NCI-H1436 (cell line): ENCODE data around the gene KIF25.

Experiments used
- DNase-seq: peaks from one replicate; lab custom pipeline; 2025; lab: John Stamatoyannopoulos, UW

KIF25 gene, protein sequence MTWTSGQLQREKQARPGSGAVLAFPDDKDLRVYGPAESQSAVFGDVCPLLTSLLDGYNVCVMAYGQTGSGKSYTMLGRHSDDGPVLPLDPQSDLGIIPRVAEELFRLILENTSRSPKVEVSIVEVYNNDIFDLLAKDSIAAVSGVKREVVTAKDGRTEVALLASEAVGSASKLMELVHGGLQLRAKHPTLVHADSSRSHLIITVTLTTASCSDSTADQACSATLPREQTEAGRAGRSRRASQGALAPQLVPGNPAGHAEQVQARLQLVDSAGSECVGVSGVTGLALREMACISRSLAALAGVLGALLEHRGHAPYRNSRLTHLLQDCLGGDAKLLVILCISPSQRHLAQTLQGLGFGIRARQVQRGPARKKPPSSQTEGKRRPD

DNA sequence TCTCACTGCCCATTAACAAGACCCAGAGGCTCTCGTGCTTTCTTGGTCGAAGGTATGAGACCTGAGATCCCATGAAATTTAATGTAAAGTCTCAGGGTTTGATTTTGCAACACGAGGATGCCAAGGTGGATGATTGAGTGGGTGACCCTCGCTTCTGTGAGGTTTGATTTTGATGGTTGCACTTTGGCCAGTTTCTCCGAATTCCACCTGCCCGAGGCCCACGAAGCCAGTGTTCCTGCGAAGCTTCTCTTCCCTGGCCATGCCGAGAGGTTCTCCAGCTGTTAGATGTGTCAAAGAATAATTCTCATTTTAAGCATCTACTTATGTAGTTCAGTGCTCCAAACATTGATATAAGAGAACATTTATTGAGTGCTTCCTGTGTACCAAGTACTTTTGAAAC lies at the start of gene KIF25:
TSS of gene KIF25 (plus strand) at position 30 of the 400 bp plus-strand sequence. CDS start 31,915 bp downstream, outside the sequence.
- DNase-seq = no peak

DNA sequence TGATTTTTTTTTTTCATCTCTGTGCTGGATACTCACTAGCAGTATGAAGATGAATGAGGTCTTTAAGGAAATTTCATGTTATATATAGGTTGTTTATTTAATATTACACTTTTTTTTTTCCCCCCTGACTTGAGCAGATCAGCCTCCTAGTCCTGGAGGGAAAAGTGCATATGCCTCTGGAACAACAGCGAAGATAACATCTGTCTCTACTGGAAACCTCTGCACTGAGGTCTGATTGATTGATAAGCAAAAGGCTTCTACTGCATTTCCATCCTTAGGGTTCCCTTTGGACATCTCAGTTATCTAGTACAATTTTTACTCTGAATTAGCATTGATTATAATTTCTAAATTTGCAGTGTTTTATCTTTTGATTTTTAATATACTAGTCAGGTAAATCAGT lies 49.8 kb upstream of the KIF25 start:
- no peak for DNase-seq

DNA sequence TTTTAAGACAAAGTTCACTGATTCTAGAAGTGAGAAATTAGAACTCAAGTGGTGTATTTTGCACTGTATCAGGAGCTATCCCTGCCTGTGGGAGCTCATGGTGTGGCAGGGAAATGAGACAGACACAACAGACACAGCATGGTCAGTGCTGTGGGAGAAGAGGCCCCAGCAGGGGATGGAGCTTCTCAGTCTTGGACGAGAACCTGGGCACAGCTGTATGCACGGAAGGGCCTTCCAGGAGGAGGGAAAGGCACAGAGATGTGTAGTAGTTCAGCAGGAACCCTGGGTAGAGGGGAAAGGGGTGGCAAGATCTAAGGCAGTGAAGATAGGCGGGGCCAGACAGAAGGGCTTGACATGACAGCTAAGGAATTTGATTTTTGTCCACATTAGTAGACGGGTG lies 48.8 kb upstream of the KIF25 start:
- DNase-seq = no peak

DNA sequence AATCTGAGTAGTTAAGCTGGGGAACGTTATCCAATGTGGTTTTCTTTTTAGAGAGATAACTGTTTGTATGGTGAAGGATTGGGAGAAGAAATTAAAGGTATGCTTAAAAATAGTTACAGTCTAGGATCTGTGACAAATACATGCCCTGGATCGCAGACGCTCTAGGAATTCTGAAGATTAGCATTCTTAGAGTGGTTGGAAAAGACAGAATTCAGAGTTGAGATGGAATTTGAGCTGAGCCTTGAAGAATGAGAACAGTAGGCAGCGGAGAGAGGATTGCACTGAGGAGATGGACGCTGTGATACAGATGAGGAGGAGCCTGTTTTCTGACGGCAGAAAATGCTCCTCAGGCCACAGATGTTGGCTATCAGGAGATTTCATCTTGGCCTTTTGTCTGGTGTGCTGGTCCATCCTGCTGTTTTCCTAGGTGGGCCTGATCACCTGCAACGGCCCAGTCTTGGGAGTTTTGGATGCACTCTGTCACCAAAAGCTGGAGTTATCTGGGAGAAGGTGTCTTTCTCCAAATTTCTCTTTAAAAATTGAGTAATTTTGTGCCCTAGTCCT lies 48.3 kb upstream of the KIF25 start:
- DNase-seq = no peak

DNA sequence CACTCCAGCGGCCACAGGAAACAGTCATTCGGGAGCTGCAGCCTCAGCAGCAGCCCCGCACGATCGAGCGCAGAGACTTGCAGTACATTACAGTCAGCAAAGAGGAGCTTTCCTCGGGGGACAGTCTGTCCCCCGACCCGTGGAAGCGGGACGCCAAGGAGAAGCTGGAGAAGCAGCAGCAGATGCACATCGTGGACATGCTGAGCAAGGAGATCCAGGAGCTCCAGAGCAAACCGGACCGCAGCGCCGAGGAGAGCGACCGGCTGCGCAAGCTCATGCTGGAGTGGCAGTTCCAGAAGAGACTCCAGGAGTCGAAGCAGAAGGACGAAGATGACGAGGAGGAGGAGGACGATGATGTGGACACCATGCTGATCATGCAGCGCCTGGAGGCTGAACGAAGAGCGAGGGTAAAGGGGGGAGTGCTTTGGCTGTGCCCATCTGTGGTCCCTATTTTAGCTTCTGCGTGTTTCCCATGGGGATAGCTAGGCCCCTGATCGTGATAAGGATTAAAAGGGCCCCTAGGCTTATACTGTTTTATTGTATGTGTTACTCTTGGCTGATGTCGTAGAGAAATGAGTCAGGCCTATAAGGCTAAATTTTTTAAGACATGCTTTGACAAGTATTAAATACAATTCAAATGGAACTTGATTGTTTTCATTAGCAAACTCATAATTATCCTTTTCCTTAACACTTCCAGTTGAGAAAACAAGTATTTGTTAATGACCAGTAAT lies 45.5 kb upstream of the KIF25 start:
- DNase-seq = no peak

DNA sequence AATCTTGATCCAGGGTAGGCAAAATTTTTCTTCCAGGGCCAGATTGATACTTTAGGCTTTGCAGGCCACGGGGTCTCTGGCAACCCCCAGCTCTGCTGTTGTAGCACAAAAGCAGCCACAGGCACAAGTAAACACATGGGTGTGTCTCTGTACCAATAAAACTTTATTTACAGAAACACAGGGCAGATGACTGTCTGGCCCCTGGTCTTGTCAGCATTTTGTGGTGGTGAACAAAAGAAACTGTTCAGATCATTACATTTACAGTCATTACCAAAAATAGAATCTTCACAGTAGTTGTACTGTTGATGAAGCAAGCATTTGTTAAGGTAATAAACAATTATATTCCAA lies 45.0 kb upstream of the KIF25 start:
- DNase-seq = no peak

DNA sequence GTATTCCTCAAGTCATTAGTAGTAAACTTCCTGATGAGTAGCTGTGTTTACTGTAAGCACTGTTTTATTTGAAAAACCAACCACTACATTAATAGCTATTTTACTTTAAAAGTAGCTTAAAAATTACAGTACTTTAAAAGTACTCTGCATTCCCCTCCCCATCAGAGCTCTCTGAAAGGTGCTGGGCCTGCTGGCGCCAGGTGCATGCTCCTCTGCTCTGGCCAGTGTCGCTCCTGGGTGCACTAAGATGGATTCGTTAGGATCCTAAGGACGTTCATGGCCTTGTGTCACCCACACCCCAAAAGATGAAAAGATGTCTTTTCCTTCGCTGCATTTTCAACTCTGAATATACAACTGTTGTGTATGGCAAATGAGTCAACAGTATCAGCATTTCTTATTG lies 43.9 kb upstream of the KIF25 start:
- no peak for DNase-seq

DNA sequence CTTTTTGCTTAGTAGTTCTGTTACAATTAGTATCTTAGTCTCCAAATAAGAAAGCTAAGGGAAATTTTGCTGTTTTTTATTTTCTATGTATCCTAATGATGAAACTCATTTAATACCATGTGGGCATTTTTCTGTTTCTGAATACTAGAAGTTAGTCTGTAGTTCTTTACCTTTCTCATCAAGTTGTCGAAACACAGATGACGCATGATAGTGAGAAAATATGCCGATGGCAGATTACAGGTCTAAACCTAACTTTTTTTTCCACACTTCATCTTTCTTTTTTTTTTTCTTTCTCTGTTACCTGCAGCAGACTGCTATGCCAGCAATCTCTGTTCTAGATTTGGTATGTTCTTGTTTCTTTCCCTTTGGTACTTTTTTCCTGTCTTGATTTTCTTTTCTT lies 43.3 kb upstream of the KIF25 start:
- DNase-seq = no peak

- DNase-seq = no peak
Measured at GRCh38 chr6:167956491-167956890, 41.0 kb upstream of the KIF25 start.

- no peak for DNase-seq
Measured at GRCh38 chr6:167956983-167957492, 40.4 kb upstream of the KIF25 start.

DNA sequence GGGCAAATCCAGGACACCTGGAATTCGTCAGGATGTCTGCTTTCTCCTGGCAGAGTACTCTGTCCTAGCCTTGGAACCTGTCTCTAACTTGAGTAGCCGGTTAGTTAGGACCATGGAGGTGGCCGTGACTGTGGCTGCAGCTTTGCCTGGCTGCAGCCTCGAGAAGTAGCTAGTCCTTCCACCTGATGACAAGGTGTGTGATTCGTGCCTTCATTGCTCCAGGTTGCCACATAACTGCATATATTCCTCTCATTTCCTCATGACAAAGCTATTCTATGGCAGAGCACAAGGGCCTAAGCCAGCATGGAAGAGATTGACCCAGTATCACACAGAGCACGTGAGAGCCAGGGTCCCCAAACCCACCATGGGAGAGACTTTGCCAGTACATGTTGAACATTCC lies 39.8 kb upstream of the KIF25 start:
- no peak for DNase-seq

DNA sequence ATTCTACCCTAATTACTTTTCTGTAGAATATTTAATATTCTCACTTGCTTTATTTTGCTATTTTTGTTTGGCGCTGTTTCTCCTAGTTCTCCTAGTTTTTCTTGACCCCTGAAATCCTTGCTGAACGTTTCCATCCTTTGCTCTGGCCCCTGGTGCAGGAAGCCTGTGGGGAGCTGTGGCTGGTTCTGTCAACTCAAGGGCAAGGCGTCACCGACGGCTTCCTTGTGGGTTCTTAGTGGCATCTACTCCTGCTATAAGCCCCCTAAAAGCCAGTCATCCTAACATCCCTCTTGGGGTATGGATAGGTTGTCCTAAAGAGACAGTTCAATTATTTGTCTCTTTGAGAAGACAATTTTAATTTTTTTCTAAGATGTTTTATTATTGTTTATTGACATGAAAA lies 36.9 kb upstream of the KIF25 start:
- DNase-seq = no peak

GRCh38 chr6:167962711-167963110 lies 34.8 kb upstream of the KIF25 start:
- DNase-seq = no peak

DNA sequence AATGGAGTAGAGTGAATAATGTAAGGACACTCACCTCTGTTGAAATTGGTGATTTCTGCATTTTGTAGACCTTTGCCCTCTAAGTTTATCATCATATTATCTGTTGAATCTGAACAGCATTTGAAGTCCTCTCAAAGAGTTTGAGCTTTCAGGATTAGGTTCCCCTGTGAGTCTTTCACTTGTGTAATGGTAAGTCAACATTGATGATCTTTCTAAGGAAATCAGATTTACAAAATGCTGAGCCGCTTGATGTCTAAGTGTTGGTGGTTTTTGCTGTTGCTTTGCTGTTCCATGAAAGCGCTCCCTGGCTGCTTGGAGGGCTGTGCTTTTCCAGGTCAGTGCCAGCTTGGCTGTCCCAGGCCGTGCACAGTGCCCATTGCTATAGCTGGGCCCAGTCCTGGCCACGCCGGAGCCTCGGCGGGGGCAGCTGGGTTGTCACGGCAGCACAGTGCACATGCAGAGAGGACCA lies 33.8 kb upstream of the KIF25 start:
- no peak for DNase-seq

DNA sequence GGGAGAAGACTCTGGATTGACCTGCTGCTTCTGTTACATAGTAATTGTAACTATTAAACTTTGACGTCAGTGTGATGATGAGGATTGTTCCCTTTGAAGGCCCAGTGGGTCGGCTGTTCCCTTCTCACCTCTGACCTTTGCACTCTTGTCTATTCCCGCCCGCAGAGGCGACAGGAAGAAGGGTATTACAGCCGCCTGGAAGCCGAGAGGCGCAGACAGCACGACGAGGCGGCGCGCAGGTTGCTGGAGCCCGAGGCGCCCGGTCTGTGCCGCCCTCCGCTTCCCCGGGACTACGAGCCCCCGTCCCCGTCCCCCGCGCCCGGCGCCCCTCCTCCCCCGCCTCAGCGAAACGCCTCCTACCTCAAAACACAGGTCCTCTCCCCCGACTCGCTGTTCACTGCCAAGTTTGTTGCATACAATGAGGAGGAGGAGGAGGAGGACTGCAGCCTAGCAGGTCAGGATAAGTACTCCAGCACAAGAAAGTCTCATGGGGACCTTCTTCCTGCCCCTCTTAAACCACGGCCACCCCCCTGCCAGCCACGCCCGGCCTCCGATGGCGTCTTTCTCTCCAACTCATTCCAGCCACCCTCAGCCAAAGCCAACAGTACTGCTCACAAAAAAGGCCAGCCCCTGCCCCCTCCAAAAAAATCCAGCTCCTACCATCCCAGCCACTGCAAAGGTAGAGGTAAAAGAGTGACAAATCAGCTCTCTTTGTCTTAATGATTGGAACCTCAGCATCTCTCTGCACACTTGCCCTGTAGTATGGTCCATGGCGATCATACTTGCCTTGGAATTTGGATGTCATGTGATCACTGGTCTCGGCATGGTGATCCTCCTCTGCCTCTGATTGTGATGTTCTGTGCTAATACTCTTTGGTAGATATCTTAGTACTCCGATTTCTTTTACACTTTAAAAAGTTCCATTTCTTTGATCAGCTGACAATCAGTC lies 31.6 kb upstream of the KIF25 start:
- no peak for DNase-seq

DNA sequence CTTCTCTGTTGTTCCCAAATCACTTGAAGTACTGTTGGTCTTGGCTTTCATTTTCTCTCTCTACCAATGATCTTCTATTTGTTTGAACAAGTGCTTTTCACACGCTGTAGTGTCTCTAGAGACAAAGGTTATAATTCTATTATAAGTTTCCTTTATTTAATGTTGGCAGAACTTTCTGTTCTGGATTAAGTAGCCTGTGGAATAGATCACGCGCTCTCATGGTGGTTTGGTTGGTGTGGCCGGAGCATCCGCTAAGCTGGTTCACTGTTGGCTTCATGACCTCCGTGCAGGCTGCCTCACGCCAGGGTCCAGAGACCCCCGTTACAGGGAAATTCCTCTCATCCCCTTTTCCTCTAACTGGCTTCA lies 30.9 kb upstream of the KIF25 start:
- DNase-seq = no peak

DNA sequence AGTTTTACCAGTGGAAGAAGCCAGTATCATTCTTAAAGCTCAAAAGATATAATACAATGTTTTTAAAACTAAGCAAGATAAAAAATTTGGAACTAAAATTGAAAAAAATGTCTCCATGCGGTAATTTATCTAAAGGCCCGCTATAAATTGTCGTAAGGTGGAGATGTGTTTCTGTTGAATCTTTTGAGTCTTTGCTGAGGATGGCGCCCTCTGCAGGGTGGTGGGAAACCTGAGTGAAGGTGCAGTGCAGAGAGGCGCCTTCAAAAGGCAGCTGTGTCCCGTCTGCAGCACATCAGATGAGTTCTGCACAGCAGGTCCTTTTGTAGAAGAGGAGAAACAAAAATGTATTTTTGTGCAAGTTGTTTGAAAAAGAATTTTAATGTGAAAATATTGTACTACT lies 29.4 kb upstream of the KIF25 start:
- DNase-seq = no peak

GRCh38 chr6:167970230-167970629 lies 27.2 kb upstream of the KIF25 start:
- DNase-seq = no peak

GRCh38 chr6:167972193-167972592 lies 25.3 kb upstream of the KIF25 start:
- DNase-seq = no peak

GRCh38 chr6:167973148-167973885 lies 24.2 kb upstream of the KIF25 start:
- no peak for DNase-seq

DNA sequence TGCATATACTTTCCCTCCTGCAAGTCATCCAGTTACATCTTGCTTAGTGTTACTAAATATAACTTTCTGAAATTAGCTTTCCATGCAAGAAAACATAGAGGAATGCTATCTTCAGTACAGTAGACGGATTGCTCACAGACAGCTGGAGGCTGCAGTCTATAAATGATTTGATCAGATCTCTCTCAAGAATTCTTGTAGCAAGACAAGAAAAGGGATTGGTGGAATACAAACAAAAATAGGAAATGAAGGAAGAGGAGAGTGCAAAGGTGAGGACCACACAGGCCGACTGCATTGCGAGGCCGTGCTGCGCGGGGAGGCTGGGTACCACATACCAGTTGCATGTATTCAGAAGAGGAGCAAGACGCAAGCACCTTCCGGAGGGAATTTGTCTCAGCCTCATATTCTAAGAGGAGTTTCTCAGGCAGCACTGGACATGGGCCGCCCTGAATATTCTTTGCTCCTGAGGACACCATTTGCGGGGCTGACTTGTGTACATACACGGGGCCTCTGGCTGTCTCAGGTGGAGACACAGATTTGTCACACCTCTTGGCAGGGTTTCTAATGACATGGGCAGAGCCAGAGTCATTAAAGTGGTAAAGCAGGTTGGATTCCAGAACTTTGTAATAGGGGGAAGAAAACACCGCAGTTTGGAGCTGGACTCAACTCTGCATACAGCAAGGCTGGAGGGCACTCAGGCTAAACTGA lies 22.7 kb upstream of the KIF25 start:
- no peak for DNase-seq
